H1 (cell line): ENCODE measurements around the gene UQCC3.
"Not testable (repeated sequence)": the region's sequence is repeated elsewhere in the genome, so short reads cannot be mapped to it uniquely, and the experiment has no call there.

Experiments
- CTCF ChIP-seq, 3 experiments: IDR thresholded peaks; 1 replicate in 2 of 3; 2 replicates in 1 of 3; pipeline versions ENCODE4 v1.5.1 to v1.6.1; 2011; ENCODE audit warnings: low read length in 3 of 3, mild to moderate bottlenecking in 3 of 3, inconsistent platforms in 2 of 3, low read depth in 1 of 3, moderate library complexity in 1 of 3; ENCODE audit not compliant: insufficient read depth in 1 of 3; ENCODE audit errors: control extremely low read depth in 1 of 3
- EP300 ChIP-seq, 2 experiments: IDR thresholded peaks; 1 replicate in 1 of 2; 2 replicates in 1 of 2; pipeline ENCODE4 v1.6.1; 2011 to 2012; ENCODE audit warnings: low read depth in 2 of 2, low read length in 2 of 2, mild to moderate bottlenecking in 2 of 2, borderline replicate concordance in 1 of 2, inconsistent platforms in 1 of 2, moderate library complexity in 1 of 2
- EZH2 ChIP-seq: fragments of 200-600 bp; sonication (generic); IDR thresholded peaks from 2 replicates; pipeline ENCODE4 v1.7.1; 2012; ENCODE audit warnings: low read depth, mild to moderate bottlenecking, moderate library complexity, low read length, inconsistent platforms; ENCODE audit not compliant: severe bottlenecking
- HDAC6 ChIP-seq: IDR thresholded peaks from one replicate; pipeline ENCODE4 v1.7.1; 2012; ENCODE audit warnings: low read depth, mild to moderate bottlenecking, inconsistent platforms, low read length, moderate library complexity
- JUN ChIP-seq: IDR thresholded peaks from 2 replicates; pipeline ENCODE4 v1.6.1; 2011; ENCODE audit warnings: low read depth, mild to moderate bottlenecking, improper control_type of control experiment, low read length
- POLR2A ChIP-seq, 2 experiments: IDR thresholded peaks; 1 replicate in 1 of 2; 2 replicates in 1 of 2; pipeline ENCODE4 v1.6.1; 2011; ENCODE audit warnings: low read depth in 2 of 2, low read length in 2 of 2, mild to moderate bottlenecking in 2 of 2; ENCODE audit errors: control extremely low read depth in 1 of 2
- POLR2AphosphoS5 ChIP-seq: IDR thresholded peaks from 2 replicates; pipeline ENCODE4 v1.6.1; 2011; ENCODE audit warnings: low read depth, low read length
- RFX5 ChIP-seq: IDR thresholded peaks from 2 replicates; pipeline ENCODE4 v1.6.1; 2011; ENCODE audit warnings: low read depth, low read length, improper control_type of control experiment, borderline replicate concordance
- SIX5 ChIP-seq: IDR thresholded peaks from 2 replicates; pipeline ENCODE4 v1.6.1; 2011; ENCODE audit warnings: mild to moderate bottlenecking, low read depth, low read length

- not testable (repeated sequence) for TF ChIP-seq EZH2; JUN; POLR2AphosphoS5; RFX5; CTCF (IDR thresholded peaks at IDR 0.05; ENCODE audit: control extremely low read depth in 1 of 3, insufficient read depth in 1 of 3, low read depth in 1 of 3, low read length in 3 of 3); SIX5; EP300 (IDR thresholded peaks at IDR 0.05; ENCODE audit: borderline replicate concordance in 1 of 2, low read depth in 2 of 2, low read length in 2 of 2); HDAC6; POLR2A (IDR thresholded peaks at IDR 0.05; ENCODE audit: control extremely low read depth in 1 of 2, low read depth in 2 of 2, low read length in 2 of 2)
These were observed 22.2 kb downstream of the UQCC3 start for GRCh38 chr11:62693624-62694023.
